Sciatic nerve (tissue), 2 donors: ENCODE data around the gene GLG1. TPM values are rescaled to one million over a fixed set of nuclear protein-coding genes. Genes with fewer than 3 reads are reported as not detected.
A peak's percentile ranks its signal among the peaks of the same experiment; 100 is the strongest.

Source experiments
- ATAC-seq: fragments of 200-7000 bp; cut with Tn5 transposase; one replicate; pipeline ENCODE4 v1.9.1; 2020; ENCODE audit warnings: mild to moderate bottlenecking, moderate library complexity
- DNase-seq: peaks from one replicate; pipeline ENCODE4 v3.0.0-alpha.2; 2020; ENCODE audit warnings: low spot score
- intact Hi-C: fragments of 100-400 bp; cut with DNase I; formaldehyde crosslinking; loops from one replicate; pipeline ENCODE4 v1.14.2; 2022
- total RNA-seq: library from RNA; stranded (reverse); fragmentation: NEBNext Ultra II Directional; extraction: Animal tissue kit (Norgen Biotek cat#: 25700); gene quantifications from one replicate; pipeline ENCODE4 v1.2.1, GENCODE V29; 2021
- donor health status: DM: no; HTN: no; CAD: no.
- donor health status: DM: no; HTN: no; CAD: no.

GLG1 gene
- total RNA-seq, 1 donor from 2014 or later = 145 TPM

GRCh38 chr16:74499114-74499513 is 107.8 kb downstream of the GLG1 start:
- ATAC-seq = no peak
- intact Hi-C loops = no loop called here
- DNase-seq = no peak

GRCh38 chr16:74497761-74498160 is 109.2 kb downstream of the GLG1 start:
- DNase-seq = no peak
- intact Hi-C loops = no loop called here
- ATAC-seq = no peak

- intact Hi-C loops = no loop called here
- DNase-seq = no peak
- ATAC-seq = no peak
These were observed 110.9 kb downstream of the GLG1 start for GRCh38 chr16:74496054-74496453.

- ATAC-seq (no peak), DNase-seq (no peak)
- intact Hi-C loops = no loop called here
These were observed 113.9 kb downstream of the GLG1 start for GRCh38 chr16:74492976-74493375.

- ATAC-seq (no peak), DNase-seq (no peak)
- intact Hi-C loops = no loop called here
These were observed 119.0 kb downstream of the GLG1 start for GRCh38 chr16:74487634-74488495.

GRCh38 chr16:74485916-74486315 is 121.0 kb downstream of the GLG1 start:
- intact Hi-C loops = no loop called here
- ATAC-seq = no peak

GRCh38 chr16:74480150-74481029 is 126.5 kb downstream of the GLG1 start:
- DNase-seq = no peak
- intact Hi-C loops = no loop called here
- ATAC-seq = peak; percentile 90

More at GRCh38 chr16:74485916-74486315, 121.0 kb downstream of the GLG1 start:
- no peak for DNase-seq

- ATAC-seq = no peak
- DNase-seq = no peak
- intact Hi-C loops = no loop called here
These were observed 129.7 kb downstream of the GLG1 start for GRCh38 chr16:74477226-74477625.

- intact Hi-C loops = no loop called here
- no peak for ATAC-seq
- DNase-seq = no peak
These were observed 132.5 kb downstream of the GLG1 start for GRCh38 chr16:74474416-74474815.

- ATAC-seq (no peak), DNase-seq (no peak)
- intact Hi-C loops = no loop called here
These were observed 134.4 kb downstream of the GLG1 start for GRCh38 chr16:74472540-74472939.

GRCh38 chr16:74472010-74472409 is 134.9 kb downstream of the GLG1 start:
- no peak for ATAC-seq
- DNase-seq = no peak
- intact Hi-C loops = no loop called here

GRCh38 chr16:74469946-74470478 is 136.9 kb downstream of the GLG1 start:
- no peak for DNase-seq
- intact Hi-C loops = no loop called here
- no peak for ATAC-seq

GRCh38 chr16:74468807-74469525 is 137.9 kb downstream of the GLG1 start:
- DNase-seq (no peak), ATAC-seq (no peak)
- intact Hi-C loops = no loop called here

GRCh38 chr16:74466872-74467271 is 140.0 kb downstream of the GLG1 start:
- no peak for DNase-seq
- no peak for ATAC-seq
- intact Hi-C loops = no loop called here

- intact Hi-C loops = no loop called here
- ATAC-seq (no peak), DNase-seq (no peak)
These were observed 140.8 kb downstream of the GLG1 start for GRCh38 chr16:74465851-74466685.

- DNase-seq (no peak), ATAC-seq (no peak)
- intact Hi-C loops = no loop called here
These were observed 141.6 kb downstream of the GLG1 start for GRCh38 chr16:74465281-74465680.

- intact Hi-C loops = no loop called here
- no peak for ATAC-seq
- no peak for DNase-seq
These were observed 143.0 kb downstream of the GLG1 start for GRCh38 chr16:74463888-74464287.

GRCh38 chr16:74462361-74462760 is 144.6 kb downstream of the GLG1 start:
- ATAC-seq (no peak), DNase-seq (no peak)
- intact Hi-C loops = no loop called here
